ENCODE data around the gene OR1E1.
"Not testable (repeated sequence)": the region's sequence is repeated elsewhere in the genome, so short reads cannot be mapped to it uniquely, and the experiment has no call there.

OR1E1 gene

DNA sequence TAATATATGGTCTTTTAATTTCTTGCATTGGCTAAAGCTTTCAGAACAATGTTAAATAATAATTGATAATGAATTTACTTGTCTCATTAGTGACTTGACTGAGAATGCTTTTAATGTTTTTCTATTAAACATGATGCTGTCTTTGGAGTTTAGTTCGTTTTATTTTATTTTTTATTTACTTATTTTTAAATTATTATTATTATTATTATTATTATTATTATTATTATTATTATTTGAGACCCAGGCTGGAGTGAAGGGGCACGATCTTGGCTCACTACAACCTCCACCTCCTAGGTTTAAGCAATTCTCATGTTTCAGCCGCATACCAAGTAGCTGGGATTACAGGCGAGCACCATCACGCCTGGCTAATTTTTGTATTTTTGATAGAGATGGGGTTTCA lies 17.4 kb upstream of the OR1E1 start:
- no peak overlapping the region for H3K4me3 ChIP-seq (ENCODE audit: low read depth, low read length)
- TF ChIP-seq CTCF (IDR thresholded peaks at IDR 0.05; ENCODE audit: low read depth, low read length): no peak
- no peak for DNase-seq (ENCODE audit: low read depth, low spot score)
- in situ Hi-C loops (cut with HindIII; ENCODE audit: low sequenced_read_pairs): no loop called here

DNA sequence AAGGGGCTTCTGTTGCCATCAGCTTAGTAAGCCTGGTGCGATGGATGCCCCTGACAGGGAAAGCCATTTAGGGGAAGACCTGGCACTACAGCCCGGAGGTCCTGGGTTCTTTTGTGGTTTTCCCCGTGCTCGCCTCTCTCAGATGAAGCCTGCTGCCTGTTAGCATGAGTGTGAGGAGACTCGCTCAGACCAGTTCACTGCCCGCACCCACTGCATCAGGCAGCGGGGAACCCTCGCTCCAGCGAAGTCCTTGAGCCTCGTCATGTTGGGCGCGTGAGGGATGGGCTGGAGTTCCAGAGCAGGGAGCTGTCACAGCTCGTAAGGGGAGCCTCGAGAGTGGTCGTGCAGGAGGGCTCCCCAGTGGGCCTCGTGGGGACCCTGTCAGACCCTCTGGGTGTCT lies 14.0 kb upstream of the OR1E1 start:
- DNase-seq (ENCODE audit: low read depth, low spot score); in situ Hi-C loops (cut with HindIII; ENCODE audit: low sequenced_read_pairs); H3K4me3 ChIP-seq (ENCODE audit: low read depth, low read length): not testable (repeated sequence)

- no peak within 1 kb of the TSS for H3K4me3 ChIP-seq (ENCODE audit: low read depth, low read length)
- in situ Hi-C loops (cut with HindIII; ENCODE audit: low sequenced_read_pairs): no loop called here
- no peak for TF ChIP-seq CTCF (IDR thresholded peaks at IDR 0.05; ENCODE audit: low read depth, low read length)
- DNase-seq (ENCODE audit: low read depth, low spot score): no peak
These were observed 12.9 kb upstream of the OR1E1 start, which contains the start of gene OR3A3 for GRCh38 chr17:3411070-3411469. Gene OR3A3 (plus strand): TSS chr17:3411370.

GRCh38 chr17:3403856-3404255 lies 5.6 kb upstream of the OR1E1 start:
- DNase-seq (ENCODE audit: low read depth, low spot score); H3K4me3 ChIP-seq (ENCODE audit: low read depth, low read length); in situ Hi-C loops (cut with HindIII; ENCODE audit: low sequenced_read_pairs): not testable (repeated sequence)

- H3K4me3 ChIP-seq (ENCODE audit: low read depth, low read length): no peak overlapping the region
- in situ Hi-C loops (cut with HindIII; ENCODE audit: low sequenced_read_pairs): no loop called here
- DNase-seq (ENCODE audit: low read depth, low spot score): no peak
- no peak for TF ChIP-seq CTCF (IDR thresholded peaks at IDR 0.05; ENCODE audit: low read depth, low read length)
These were observed 3.6 kb upstream of the OR1E1 start for GRCh38 chr17:3401786-3402185.

GRCh38 chr17:3400055-3400454 lies 1.8 kb upstream of the OR1E1 start:
- no peak for TF ChIP-seq CTCF (IDR thresholded peaks at IDR 0.05; ENCODE audit: low read depth, low read length)
- DNase-seq (ENCODE audit: low read depth, low spot score): no peak
- in situ Hi-C loops (cut with HindIII; ENCODE audit: low sequenced_read_pairs): no loop called here
- H3K4me3 ChIP-seq (ENCODE audit: low read depth, low read length): no peak overlapping the region

GRCh38 chr17:3397801-3398200 lies 409 bp downstream of the OR1E1 start:
- in situ Hi-C loops (cut with HindIII; ENCODE audit: low sequenced_read_pairs); H3K4me3 ChIP-seq (ENCODE audit: low read depth, low read length); DNase-seq (ENCODE audit: low read depth, low spot score): not testable (repeated sequence)

GRCh38 chr17:3389791-3390190 lies 8.4 kb downstream of the OR1E1 start:
- TF ChIP-seq CTCF (IDR thresholded peaks at IDR 0.05; ENCODE audit: low read depth, low read length): no peak
- no peak for DNase-seq (ENCODE audit: low read depth, low spot score)
- in situ Hi-C loops (cut with HindIII; ENCODE audit: low sequenced_read_pairs): no loop called here
- no peak overlapping the region for H3K4me3 ChIP-seq (ENCODE audit: low read depth, low read length)

Data from astrocyte of the spinal cord (primary cell).